Peyer's patch (tissue), 4 donors: ENCODE results near the gene EGR1.

Experiments
- POLR2A ChIP-seq, 2 donors: fragments of 450-650 bp; IDR thresholded peaks; one replicate each; pipeline ENCODE4 v1.5.1; 2017; ENCODE audit warnings: antibody characterized with exemption in 2 of 2, mild to moderate bottlenecking in 2 of 2, moderate library complexity in 2 of 2
- TF ChIP-seq, protein P1 (sequence below), 6 experiments: fragments of 450-650 bp in 4 of 6; fragments of 200-600 bp in 2 of 6; sonication (generic) in 1 of 6; IDR thresholded peaks; one replicate each; pipeline ENCODE4 v1.5.1; 2017 to 2019; ENCODE audit warnings: antibody characterized with exemption in 6 of 6, mild to moderate bottlenecking in 3 of 6, moderate library complexity in 1 of 6

DNA sequence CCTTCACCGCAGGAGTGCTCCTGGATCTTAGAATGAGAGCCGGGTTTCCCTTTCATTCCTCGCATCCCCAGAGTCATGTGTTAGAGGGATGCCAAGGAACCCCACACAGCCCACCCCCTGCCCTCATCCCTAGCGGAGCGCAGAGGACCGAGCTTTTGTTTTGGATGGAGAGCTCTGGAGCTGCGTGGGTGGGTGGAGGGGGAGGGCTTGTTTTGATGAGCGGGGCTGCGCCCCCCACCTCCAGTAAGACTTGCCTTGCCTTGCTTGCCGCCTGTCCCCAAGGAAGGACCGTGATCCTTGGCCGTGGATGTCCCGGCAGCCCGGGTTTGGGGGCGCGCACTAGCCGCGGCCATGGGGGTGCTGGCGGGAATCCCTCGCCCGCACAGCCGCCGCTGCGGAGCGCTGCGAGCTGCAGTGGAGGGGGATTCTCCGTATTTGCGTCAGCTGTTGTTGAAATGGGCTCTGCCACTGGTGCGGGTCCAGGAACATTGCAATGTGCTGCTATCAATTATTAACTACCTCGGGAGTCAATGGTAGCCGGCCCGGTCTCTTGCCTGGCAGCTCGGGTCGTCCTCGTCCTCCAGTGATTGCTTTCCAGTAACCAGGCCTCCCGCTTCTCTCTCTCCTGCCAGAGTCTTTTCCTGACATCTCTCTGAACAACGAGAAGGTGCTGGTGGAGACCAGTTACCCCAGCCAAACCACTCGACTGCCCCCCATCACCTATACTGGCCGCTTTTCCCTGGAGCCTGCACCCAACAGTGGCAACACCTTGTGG is 1.0 kb downstream of the EGR1 start:
- TF ChIP-seq, protein P1, sequence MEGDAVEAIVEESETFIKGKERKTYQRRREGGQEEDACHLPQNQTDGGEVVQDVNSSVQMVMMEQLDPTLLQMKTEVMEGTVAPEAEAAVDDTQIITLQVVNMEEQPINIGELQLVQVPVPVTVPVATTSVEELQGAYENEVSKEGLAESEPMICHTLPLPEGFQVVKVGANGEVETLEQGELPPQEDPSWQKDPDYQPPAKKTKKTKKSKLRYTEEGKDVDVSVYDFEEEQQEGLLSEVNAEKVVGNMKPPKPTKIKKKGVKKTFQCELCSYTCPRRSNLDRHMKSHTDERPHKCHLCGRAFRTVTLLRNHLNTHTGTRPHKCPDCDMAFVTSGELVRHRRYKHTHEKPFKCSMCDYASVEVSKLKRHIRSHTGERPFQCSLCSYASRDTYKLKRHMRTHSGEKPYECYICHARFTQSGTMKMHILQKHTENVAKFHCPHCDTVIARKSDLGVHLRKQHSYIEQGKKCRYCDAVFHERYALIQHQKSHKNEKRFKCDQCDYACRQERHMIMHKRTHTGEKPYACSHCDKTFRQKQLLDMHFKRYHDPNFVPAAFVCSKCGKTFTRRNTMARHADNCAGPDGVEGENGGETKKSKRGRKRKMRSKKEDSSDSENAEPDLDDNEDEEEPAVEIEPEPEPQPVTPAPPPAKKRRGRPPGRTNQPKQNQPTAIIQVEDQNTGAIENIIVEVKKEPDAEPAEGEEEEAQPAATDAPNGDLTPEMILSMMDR (IDR thresholded peaks at IDR 0.05), result no peak
- no peak for TF ChIP-seq POLR2A (IDR thresholded peaks at IDR 0.05)
